ENCODE results near the gene PPP3CA.
"Not testable (repeated sequence)": the region's sequence is repeated elsewhere in the genome, so short reads cannot be mapped to it uniquely, and the experiment has no call there.

Gene PPP3CA

GRCh38 chr4:101244349-101244748, 103.0 kb downstream of the PPP3CA start:
- no peak for DNase-seq

GRCh38 chr4:101242441-101242840, 104.9 kb downstream of the PPP3CA start:
- DNase-seq: no peak

DNA sequence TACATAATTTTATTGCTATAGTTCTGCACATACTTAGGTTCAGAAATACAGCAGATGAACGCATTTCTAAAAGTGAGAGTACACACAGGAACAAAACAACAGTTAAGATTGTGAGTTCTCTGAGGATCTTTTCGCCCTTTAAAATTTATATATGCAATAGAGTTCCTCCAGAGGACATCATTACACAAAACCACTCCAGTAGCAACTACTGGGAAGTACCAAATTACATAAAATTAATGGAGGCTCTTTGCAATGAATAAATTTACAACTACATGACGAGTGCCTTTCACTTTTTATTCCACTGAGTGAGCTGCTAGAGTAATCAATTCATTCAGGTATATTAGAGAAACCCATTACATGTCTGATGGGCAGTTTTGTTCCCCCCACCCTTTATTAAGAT, 107.2 kb downstream of the PPP3CA start:
- DNase-seq: no peak

DNA sequence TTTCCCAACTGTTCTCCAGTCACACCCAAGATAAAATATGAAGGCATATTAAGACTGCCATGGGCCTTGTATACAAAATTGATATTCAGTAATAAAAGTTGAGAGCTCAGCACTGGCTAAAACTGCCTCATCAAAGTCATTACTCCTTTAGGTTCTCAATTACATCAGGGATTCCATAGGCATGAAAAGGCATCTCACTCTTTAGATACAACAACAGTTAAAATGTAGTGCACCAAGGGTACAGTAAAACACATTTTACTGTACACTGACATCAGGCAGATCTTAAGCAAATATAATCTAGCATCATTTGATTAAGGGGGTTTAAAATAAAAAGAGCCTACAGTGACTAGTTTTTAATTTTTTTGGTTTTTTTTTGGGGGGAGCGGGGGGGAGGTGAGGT, 107.7 kb downstream of the PPP3CA start:
- no peak for DNase-seq

- DNase-seq: no peak
Observed at GRCh38 chr4:101238706-101239105, 108.6 kb downstream of the PPP3CA start.

DNA sequence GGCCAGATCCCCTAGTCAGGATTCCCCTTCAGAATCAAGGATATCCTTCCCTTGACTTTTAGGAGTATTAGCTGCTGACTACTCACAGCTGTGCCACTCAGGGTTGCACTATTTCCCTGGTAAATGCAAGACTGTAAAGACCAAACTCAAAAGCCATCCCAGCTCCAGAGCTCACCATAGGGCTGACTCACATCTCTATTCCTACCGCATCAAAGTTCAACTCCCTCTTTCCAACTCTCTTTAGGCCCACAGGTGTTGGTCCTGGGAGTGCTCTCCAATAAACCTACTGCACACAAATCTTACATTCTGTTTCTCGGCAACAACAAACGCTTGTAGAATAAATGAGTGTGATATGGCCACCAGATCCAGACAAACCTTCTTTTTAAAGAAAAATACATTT, 109.6 kb downstream of the PPP3CA start:
- no peak for DNase-seq

GRCh38 chr4:101236097-101236496, 111.2 kb downstream of the PPP3CA start:
- DNase-seq: no peak

GRCh38 chr4:101234141-101234540, 113.2 kb downstream of the PPP3CA start:
- not testable (repeated sequence) for DNase-seq

DNA sequence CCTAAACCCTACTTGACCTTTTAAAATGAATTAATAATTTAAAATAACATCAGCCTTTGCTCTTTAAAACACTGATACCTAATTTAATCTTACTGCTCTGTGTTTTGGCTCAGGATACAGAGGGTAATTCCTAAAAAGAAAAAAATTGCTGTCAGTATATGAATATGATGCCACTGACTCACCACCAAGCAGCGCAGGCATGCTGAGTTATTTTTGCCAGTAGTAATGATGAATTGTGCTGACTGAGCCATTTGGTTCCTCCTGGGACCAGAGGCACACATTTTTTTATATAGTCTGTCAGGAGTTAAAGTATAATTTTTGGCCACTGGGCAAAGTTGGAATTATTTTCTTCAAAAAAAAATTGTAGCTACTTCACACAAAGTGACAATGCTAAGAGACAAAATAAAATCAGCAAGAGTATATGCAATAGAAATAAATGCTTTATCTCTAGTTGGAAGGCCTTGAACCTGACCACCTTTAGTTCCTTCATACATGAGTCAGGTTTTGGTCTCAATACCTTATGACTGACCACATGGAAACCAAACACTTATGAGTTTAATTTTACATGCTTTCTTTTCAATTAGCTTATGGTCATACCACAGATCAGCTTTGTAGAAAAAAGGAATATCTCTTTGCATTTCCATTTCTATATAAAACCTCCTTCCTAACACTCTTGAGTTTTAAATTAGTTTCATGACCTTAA, 115.1 kb downstream of the PPP3CA start:
- peak; percentile 19 to 29 for DNase-seq

DNA sequence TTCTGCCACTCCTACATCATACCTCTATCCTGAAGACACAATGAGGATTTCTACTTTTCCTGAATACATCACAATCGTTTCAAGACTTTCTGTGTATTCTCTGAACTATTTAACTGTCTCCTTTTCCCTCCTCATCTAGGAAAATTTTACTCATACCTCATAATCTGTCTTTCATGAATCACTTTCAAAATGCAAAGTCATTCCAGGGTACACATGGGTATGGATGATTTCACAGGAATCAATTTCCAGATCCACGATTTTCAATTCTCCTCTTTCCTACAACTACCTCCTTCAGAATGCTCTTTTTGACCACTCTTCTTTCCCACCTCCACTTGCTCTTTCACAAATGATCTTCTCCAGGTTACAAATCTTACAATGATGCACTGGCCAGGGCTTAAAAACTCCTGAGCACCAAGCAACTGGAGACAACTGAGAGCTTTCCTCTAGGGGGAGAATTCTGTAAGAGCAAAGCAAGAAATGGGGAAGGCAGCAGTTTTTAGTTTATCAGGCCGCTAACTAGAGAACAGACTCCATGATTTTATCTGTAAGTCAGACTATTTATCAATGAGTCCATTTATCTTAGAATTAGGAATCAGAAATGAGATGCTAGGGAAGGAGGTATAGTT, 116.4 kb downstream of the PPP3CA start:
- no peak for DNase-seq

DNA sequence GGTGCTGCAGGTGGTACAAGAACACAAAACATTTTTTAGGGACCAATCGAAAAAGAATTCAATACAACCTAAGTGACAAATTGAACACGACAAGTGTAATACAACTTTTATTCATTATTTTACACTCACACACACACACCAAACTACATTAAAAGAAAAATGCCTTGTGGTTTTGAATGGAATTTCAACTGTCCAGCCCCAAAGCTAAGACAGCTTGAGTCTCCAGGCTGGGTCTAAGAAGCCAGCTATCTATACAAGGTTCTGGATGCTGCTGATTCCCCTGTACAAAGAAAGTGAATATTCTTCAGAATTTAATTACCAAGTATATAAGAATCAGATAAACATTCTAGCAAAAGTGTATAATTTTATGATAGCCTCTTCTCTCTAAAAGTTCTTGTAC, 118.2 kb downstream of the PPP3CA start:
- DNase-seq: no peak

GRCh38 chr4:101227715-101228114, 119.6 kb downstream of the PPP3CA start:
- no peak for DNase-seq

DNA sequence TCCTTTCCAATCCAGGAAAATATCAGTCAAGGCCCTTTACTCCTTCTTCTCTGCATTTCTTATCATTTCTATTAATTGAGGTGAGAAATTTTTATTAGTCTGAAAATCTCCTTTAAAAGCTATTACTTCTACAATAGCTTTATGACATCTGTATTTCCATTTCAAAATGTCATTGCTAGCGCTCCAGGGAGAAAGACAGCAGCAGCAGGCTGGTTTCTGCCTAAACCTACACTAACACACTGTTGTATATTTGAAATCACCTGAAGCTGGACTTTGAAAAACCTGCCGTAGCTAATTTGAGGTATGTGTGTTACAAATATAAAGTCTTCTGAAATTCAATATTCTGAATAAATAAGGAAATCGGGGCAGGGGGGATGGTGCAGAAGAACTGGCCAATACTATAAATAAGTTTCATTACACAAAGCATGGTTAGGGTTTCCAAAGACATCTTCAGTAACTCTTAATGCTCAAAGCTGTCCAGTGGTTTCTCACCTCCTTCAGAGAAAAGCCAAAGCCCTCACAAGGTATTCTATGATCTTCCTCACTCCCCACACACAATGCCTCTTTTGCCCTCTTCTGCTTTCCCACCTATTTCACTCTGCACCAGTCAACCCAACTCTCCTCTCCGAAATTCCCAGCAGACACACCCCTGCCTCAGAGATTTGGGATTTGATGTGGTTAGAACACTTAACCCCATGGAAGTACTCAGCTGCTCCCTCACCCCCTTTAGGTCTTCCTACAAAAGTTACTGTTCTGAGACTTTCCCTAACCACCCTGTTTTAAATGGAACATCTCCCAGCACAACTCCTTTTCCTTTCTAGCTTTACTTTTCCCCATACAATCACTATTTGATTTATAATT, 122.7 kb downstream of the PPP3CA start:
- DNase-seq: no peak

GRCh38 chr4:101222156-101222845, 125.0 kb downstream of the PPP3CA start:
- DNase-seq: no peak

- no peak for DNase-seq
Observed at GRCh38 chr4:101221294-101221693, 126.0 kb downstream of the PPP3CA start.

GRCh38 chr4:101218894-101219293, 128.4 kb downstream of the PPP3CA start:
- no peak for DNase-seq

DNA sequence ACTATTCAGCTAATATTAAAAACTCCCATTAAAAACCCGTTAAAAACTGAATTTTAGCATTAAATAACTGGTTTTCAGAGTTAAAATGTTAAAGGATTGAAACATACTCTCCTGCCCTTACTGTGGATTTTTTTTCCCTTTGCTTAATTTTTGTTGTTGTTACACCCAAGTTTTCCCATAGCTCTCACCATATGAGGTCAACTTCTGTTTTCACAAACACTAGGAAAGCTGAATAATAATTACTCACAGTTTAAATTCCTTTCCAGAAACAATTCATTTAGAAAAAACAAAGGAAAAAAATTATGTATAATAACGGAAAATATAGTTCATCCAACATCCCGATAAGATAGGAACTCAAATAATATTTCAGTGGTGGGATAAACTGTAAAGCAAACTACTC, 129.0 kb downstream of the PPP3CA start:
- no peak for DNase-seq

- no peak for DNase-seq
Observed at GRCh38 chr4:101217353-101218031, 129.8 kb downstream of the PPP3CA start.

- DNase-seq: no peak
Observed at GRCh38 chr4:101211146-101211553, 136.2 kb downstream of the PPP3CA start.

GRCh38 chr4:101210331-101210730, 137.0 kb downstream of the PPP3CA start:
- no peak for DNase-seq

DNA sequence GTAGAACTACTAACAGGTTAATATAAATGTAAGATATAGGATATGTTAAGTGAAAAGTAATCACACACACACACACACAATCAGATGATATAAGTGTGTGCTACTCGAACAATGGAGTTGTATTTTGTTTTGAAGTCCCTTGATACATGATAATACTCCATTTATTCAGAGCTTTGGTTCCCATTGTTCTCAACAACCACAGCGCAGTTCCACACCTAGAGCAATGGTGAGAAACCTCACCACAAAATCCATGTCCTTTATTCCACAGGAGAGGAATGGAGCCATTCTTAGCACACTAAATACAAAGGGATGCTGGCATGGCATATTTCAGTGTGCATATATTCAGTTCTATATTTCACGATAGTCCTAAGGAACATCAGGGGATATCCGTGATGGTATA, 139.2 kb downstream of the PPP3CA start:
- DNase-seq: no peak

- DNase-seq: peak; percentile 19 to 41
Observed at GRCh38 chr4:101205916-101206315, 141.4 kb downstream of the PPP3CA start.

- DNase-seq: no peak
Observed at GRCh38 chr4:101201421-101201820, 145.9 kb downstream of the PPP3CA start.

Measured in stimulated activated CD4-positive, alpha-beta T cell treated with anti-CD3 and anti-CD28 coated beads, Interleukin-2, amount 100 ng/mL, for 24 hours (primary cell).